Mammary epithelial cell (primary cell): ENCODE measurements around the gene IRGQ.

ENCODE experiments used
- CTCF ChIP-seq, 2 donors: IDR thresholded peaks in 1 of 2; conservative IDR thresholded peaks in 1 of 2; 2 replicates each; pipeline ENCODE4 v1.5.1; 2011 to 2012; ENCODE audit warnings: inconsistent platforms in 2 of 2, low read length in 2 of 2, mild to moderate bottlenecking in 2 of 2, control low read depth in 1 of 2, low read depth in 1 of 2; ENCODE audit not compliant: insufficient read depth in 1 of 2; ENCODE audit errors: extremely low read depth in 1 of 2
- EZH2 ChIP-seq: IDR thresholded peaks from 2 replicates; pipeline ENCODE4 v1.6.1; 2012; ENCODE audit warnings: low read length, inconsistent platforms, borderline replicate concordance

DNA sequence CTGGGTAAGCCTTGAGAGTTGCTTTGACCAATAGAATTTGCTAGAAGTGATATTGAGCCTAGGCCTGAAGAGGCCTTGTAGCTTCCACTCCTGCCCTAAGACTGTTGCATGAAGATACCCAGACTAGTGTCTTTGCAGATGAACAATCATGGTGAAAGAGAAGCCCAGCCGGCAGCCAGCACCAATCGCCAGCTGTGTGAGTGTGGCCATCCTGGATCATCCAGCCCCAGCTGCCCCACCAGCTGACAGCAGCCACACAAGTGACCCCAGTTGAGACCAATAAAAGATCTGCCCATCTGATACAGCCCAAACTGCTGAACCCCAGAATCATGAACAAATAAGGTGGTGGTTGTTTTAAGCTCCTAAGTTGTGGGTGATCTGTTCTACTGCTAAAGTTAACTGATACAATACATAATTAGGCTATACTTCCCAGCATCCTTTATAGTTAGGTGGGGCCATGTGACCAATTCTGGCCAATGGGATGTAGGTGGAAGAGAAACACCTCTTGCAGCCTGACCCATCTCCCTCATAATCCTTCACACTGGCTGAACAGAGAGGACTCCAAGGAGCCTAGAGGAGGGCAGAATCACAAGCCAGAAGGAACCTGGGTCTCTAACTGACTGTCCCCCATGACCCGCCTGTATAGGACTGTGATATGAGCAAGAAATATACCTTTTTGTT is 32.9 kb upstream of the IRGQ start:
- TF ChIP-seq CTCF (conservative IDR thresholded peaks at IDR 0.05 in 1 of 2, IDR thresholded peaks at IDR 0.05 in 1 of 2; ENCODE audit: extremely low read depth in 1 of 2, insufficient read depth in 1 of 2, low read depth in 1 of 2, low read length in 2 of 2): no peak
- TF ChIP-seq EZH2: no peak
